ENCODE results near the gene USP36.
"Not testable (repeated sequence)": the region's sequence is repeated elsewhere in the genome, so short reads cannot be mapped to it uniquely, and the experiment has no call there.

USP36 gene

DNA sequence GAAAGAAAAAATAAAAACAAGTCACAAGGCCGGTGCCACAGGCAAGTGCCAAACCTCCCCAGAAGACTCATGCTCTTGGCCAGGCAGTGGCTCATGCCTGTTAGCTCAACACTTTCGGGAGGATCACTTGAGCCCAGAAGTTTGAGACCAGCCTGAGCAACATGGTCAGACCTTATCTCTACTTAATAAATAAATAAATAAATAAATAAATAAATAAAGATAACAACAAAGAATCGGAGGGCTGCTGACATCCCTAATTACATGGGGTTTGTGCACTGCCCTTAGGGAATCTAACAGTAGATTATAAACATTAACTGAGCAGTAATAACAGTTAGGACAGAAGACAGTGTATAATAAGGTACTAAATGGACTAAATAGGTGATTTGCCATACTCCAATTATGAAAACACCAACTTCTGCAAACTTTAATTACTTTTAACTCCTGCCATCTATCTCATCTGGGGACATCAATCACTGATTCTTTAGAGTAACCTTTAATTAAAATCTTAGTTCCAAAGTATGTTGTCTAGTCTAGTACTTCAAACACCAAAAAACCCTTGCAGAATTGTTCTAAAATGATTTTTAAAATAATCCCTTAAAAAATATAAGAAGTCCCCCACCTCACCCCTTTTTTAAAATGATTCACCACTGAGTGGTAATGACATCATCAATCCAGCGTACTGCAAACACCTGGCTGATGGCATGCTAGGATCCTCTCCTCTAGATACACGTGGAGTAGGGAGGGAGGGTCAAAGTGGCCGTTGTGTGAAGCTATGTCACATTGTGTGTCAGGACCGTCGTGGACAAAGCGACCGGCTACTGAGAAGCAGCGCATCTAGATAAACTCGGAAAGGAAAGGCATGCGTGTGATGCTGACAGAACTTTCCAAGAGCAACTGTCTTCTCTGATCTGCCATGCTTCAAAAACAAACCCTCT is 87.0 kb downstream of the USP36 start:
- H3K9ac ChIP-seq (ENCODE audit: low read length), result no peak overlapping the region
- H4K20me1 ChIP-seq (ENCODE audit: low read depth, low read length), result peaks cover 6% of the 10 kb centered on the region

DNA sequence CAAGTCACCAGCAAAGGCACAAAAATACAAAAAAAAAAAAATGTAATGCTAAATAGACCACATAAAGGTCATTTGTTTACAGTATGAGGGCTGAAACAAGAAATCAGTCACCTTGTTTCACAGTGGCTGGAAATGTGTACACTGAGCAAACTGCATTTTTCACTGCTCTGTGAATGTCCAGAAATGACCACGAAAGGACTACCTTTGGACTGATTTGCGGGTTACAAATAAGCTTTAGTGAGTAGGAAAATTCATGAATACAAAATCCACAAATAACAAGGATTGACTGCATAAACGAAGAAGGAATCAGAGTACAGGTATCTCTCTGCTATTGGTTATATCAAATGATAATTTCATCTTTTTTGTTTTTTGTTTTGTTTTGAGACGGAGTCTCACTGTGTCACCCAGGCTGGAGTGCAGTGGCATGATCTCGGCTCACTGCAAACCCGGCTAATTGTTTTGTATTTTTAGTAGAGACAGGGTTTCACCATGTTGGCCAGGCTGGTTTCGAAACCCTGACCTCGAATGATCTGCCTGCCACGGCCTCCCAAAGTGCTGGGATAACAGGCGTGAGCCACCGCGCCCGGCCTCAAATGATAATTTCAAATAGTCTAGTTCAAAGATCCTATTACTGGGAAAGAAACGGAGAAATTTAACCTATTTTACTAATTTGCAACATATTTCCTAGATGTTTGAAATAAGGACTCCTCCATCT is 89.0 kb downstream of the USP36 start:
- H3K27ac ChIP-seq (ENCODE audit: low read depth, low read length), result no peak overlapping the region
- peaks cover 11% of the 10 kb centered on the region; the same call in 1 of the 2 replicates for H3F3A ChIP-seq (ENCODE audit: insufficient read depth)
- H2AFZ ChIP-seq (ENCODE audit: low read depth, low read length, severe bottlenecking), result no peak overlapping the region
- no peak overlapping the region for H3K4me2 ChIP-seq (ENCODE audit: low read depth, low read length, poor library complexity, severe bottlenecking)
- H3K9me2 ChIP-seq (replicated peaks; ENCODE audit: insufficient read depth, low read length), result no peaks in the 10 kb centered on the region
- H3K79me2 ChIP-seq (ENCODE audit: insufficient read depth, low read length), result peaks cover 50% of the 10 kb centered on the region
- TF ChIP-seq EZH2phosphoT487 (conservative IDR thresholded peaks at IDR 0.05; ENCODE audit: low read length), result no peak
- TF ChIP-seq, protein P1, sequence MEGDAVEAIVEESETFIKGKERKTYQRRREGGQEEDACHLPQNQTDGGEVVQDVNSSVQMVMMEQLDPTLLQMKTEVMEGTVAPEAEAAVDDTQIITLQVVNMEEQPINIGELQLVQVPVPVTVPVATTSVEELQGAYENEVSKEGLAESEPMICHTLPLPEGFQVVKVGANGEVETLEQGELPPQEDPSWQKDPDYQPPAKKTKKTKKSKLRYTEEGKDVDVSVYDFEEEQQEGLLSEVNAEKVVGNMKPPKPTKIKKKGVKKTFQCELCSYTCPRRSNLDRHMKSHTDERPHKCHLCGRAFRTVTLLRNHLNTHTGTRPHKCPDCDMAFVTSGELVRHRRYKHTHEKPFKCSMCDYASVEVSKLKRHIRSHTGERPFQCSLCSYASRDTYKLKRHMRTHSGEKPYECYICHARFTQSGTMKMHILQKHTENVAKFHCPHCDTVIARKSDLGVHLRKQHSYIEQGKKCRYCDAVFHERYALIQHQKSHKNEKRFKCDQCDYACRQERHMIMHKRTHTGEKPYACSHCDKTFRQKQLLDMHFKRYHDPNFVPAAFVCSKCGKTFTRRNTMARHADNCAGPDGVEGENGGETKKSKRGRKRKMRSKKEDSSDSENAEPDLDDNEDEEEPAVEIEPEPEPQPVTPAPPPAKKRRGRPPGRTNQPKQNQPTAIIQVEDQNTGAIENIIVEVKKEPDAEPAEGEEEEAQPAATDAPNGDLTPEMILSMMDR (IDR thresholded peaks at IDR 0.05; ENCODE audit: insufficient read depth, low read length, poor library complexity, severe bottlenecking), result no peak
- H4K20me1 ChIP-seq (ENCODE audit: low read depth, low read length), result peaks cover 5% of the 10 kb centered on the region
- H3K9me3 ChIP-seq (ENCODE audit: insufficient read depth, low read length), result no peaks in the 10 kb centered on the region
- H3K36me3 ChIP-seq (ENCODE audit: low read length), result no peaks in the 10 kb centered on the region
- no peak overlapping the region for H3K9ac ChIP-seq (ENCODE audit: low read length)
- H3K27me3 ChIP-seq (ENCODE audit: low read length), result no peaks in the 10 kb centered on the region
- no peak overlapping the region for H3K4me3 ChIP-seq (ENCODE audit: insufficient read depth, low read length, poor library complexity, severe bottlenecking)

More for the DNA sequence above, 87.0 kb downstream of the USP36 start:
- Histone ChIP-seq H3K4me2 (ENCODE audit: low read depth, low read length, poor library complexity, severe bottlenecking) (no peak overlapping the region), H3K79me2 (ENCODE audit: insufficient read depth, low read length) (peaks cover 53% of the 10 kb centered on the region), H2AFZ (ENCODE audit: low read depth, low read length, severe bottlenecking) (no peak overlapping the region), H3K27ac (ENCODE audit: low read depth, low read length) (no peak overlapping the region), H3K9me3 (ENCODE audit: insufficient read depth, low read length) (no peaks in the 10 kb centered on the region), H3F3A (ENCODE audit: insufficient read depth) (no peaks in the 10 kb centered on the region), H3K4me3 (ENCODE audit: insufficient read depth, low read length, poor library complexity, severe bottlenecking) (no peak overlapping the region), H3K27me3 (ENCODE audit: low read length) (no peaks in the 10 kb centered on the region), H3K36me3 (ENCODE audit: low read length) (no peaks in the 10 kb centered on the region), H3K9me2 (replicated peaks; ENCODE audit: insufficient read depth, low read length) (no peaks in the 10 kb centered on the region)
- TF ChIP-seq, protein P1 (IDR thresholded peaks at IDR 0.05; ENCODE audit: insufficient read depth, low read length, poor library complexity, severe bottlenecking), result no peak
- TF ChIP-seq EZH2phosphoT487 (conservative IDR thresholded peaks at IDR 0.05; ENCODE audit: low read length), result no peak

DNA sequence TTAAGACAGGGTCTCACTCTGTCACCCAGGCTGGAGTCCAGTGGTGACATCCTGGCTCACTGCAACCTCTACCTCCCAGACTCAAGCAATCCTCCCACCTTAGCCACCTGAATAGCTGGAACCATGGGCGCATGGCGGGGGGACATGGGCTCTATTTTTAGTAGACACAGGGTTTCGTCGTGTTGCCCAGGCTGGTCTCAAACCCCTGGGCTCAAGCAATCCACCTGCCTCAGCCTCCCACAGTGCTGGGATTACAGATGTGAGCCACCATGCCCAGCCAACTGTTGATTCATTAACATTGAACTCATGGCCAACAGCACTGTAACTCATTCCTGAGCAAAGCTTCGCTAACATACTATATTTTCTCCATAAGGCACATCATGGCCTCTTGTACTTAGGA is 89.6 kb downstream of the USP36 start:
- not testable (repeated sequence) for H3K36me3 ChIP-seq (ENCODE audit: low read length); H3K4me3 ChIP-seq (ENCODE audit: insufficient read depth, low read length, poor library complexity, severe bottlenecking); H3K27me3 ChIP-seq (ENCODE audit: low read length); H3K9ac ChIP-seq (ENCODE audit: low read length); H3K9me2 ChIP-seq (replicated peaks; ENCODE audit: insufficient read depth, low read length); H3K27ac ChIP-seq (ENCODE audit: low read depth, low read length); H3K4me2 ChIP-seq (ENCODE audit: low read depth, low read length, poor library complexity, severe bottlenecking); H2AFZ ChIP-seq (ENCODE audit: low read depth, low read length, severe bottlenecking); H3K9me3 ChIP-seq (ENCODE audit: insufficient read depth, low read length); H4K20me1 ChIP-seq (ENCODE audit: low read depth, low read length)
- Histone ChIP-seq H3F3A (ENCODE audit: insufficient read depth) (peaks cover 17% of the 10 kb centered on the region; the same call in 1 of the 2 replicates), H3K79me2 (ENCODE audit: insufficient read depth, low read length) (peaks cover 45% of the 10 kb centered on the region)

Measured in SU-DHL-6 (cell line).